ENCODE results near the gene IQSEC3. TPM values are rescaled to one million over a fixed set of nuclear protein-coding genes. Genes with fewer than 3 reads are reported as not detected.
"Not testable (repeated sequence)": the region's sequence is repeated elsewhere in the genome, so short reads cannot be mapped to it uniquely, and the experiment has no call there.

IQSEC3 gene
- polyA plus RNA-seq (2013, experiment 1 of 2; ENCODE audit: insufficient read length), result 0.35 TPM
- 0.57 TPM for polyA plus RNA-seq (2013, experiment 2 of 2; ENCODE audit: insufficient read length)

DNA sequence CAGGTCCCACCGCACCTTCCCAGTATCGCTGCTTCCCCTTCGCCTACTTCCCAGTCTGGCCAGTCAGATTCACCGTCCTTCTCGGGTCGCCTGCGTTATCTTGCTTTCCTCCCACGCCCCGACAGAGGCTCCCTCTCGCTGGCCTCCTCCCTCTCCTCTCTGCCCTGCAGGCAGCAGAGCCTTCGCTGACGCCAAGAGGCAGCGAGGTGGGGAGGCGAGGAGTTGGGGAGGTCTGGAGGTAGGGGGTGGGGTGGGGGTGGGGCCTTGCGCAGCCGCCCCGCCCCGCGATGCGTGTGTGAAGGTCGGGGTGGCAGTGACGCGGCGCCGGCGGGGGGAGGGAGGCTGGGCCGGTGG is at the start of gene IQSEC3:
IQSEC3 (plus strand) TSS at position 340 of the 354 bp plus-strand sequence. CDS start 116 bp downstream, outside the sequence.
- DNase-seq, result not testable (repeated sequence)

GRCh38 chr12:17370-18340 is 48.9 kb upstream of the IQSEC3 start:
- not testable (repeated sequence) for DNase-seq

DNA sequence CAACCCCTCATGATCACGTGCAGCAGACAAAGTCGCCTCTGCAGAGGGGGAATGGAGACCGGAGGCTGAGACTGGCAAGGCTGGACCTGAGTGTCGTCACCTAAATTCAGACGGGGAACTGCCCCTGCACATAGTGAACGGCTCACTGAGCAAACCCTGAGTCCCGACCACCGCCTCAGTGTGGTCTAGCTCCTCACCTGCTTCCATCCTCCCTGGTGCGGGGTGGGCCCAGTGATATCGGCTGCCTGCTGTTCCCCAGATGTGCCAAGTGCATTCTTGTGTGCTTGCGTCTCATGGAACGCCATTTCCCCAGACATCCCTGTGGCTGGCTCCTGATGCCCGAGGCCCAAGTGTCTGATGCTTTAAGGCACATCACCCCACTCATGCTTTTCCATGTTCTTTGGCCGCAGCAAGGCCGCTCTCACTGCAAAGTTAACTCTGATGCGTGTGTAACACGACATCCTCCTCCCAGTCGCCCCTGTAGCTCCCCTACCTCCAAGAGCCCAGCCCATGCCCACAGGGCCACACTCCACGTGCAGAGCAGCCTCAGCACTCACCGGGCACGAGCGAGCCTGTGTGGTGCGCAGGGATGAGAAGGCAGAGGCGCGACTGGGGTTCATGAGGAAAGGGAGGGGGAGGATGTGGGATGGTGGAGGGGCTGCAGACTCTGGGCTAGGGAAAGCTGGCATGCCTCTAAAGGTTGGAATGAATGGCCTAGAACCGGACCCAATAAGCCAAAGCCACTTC is 47.6 kb upstream of the IQSEC3 start:
- not testable (repeated sequence) for DNase-seq

- DNase-seq, result not testable (repeated sequence)
Measured at GRCh38 chr12:19906-20305, 46.7 kb upstream of the IQSEC3 start.

DNA sequence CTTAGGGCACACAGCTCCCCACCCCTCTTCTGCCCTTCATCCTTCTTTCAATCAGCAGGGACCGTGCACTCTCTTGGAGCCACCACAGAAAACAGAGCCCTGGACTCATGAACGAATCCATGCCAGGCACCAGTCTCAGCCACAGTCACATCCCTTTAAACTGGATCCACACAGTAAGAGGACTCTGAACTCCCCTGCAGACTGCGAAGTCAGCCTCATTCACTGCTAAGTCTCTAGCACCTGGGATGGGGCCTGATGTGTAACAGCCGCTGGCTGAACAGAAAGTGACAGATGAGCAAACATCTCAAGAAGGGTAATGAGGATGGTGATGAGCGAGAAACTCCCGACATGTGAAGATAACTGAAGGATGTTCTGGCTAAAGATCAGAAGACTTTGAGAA is 45.8 kb upstream of the IQSEC3 start:
- DNase-seq, result no peak

DNA sequence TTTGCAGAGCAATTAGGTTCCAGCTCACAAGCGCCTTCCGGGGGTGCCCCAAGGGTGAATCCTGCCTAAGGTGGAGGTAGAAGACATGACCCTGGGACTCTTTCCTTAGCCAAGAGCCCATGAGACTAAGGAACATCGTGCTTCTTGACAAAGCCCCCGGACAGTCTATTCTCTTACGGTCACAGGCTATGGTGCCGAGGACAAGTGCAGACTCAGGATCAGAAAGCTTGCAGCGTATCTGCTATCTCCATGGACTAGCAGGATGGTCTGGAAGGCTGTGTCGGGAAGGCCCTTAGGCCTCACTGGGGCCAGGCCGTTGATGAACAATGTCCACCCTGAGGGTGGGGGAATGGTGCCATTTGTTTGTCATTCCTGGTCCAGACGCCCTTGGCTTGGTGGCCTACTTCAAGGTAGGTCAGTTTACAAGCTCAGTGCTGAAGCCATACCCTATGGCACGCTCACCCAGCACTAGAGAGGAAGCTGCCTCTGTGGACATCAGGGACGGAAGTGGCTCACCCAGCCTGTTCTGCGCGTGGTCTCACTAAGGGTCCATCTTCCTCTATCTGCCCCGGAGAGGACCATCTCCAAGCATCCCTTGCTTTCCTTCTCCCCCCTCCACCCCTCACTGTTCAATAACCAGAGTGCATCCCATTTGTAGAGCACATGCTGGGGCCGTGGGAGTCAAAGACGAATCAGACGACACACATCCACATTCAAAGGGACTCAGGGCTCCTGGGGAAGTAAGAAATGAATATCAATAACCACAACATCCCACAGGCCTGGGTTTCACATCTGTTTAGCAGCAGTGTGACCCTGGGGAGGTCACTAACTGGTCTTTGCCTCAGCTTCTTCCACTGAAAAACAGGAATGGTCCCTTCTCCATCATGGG is 45.0 kb upstream of the IQSEC3 start:
- DNase-seq, result no peak

GRCh38 chr12:22190-22529 is 44.4 kb upstream of the IQSEC3 start:
- no peak for DNase-seq

DNA sequence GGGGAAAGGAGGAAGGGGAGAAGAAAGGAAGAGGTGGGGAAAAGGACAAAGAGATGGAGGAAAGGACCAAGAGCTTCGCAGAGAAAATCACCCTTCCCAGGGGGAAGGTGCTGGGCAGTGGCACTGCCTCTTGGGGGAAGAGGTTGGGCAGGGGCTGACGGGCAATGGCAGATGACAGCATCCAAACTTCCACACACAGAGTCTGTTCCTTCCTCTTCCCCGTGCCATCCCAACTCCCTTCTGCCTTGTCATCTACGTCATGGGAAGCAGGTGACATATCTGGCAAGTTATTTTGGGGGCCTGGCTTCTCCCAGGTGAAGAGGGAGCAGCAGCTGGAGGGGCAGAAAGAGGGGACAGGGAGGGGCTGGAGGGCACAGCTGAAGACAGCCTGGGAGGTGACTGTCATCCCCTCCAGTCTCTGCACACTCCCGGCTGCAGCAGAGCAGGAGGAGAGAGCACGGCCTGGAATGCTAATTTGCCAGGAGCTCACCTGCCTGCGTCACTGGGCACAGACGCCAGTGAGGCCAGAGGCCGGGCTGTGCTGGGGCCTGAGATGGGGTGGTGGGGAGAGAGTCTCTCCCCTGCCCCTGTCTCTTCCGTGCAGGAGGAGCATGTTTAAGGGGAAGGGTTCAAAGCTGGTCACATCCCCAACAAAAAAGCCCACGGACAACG is 43.9 kb upstream of the IQSEC3 start:
- DNase-seq, result no peak

DNA sequence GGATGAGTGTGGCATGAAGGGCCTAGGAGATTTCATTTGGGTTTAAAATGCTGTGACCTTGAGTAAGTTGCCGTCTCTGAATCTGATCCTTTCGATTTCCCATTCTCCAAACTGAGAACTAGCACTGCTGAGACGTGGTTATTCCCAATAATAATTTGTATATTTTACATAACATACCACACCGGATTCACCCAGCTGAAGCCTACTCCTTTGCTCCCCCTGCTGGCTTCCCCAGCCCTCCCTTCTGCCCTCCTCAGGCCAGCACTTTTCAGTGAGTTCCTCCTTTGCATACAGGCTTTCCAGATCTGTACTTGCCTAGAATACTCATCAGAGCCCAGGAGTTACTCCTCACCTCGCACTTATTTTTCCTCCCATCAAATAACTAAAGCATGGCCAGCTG is 38.7 kb upstream of the IQSEC3 start:
- DNase-seq, result not testable (repeated sequence)

- not testable (repeated sequence) for DNase-seq
Measured at GRCh38 chr12:38775-39174, 27.8 kb upstream of the IQSEC3 start.

DNA sequence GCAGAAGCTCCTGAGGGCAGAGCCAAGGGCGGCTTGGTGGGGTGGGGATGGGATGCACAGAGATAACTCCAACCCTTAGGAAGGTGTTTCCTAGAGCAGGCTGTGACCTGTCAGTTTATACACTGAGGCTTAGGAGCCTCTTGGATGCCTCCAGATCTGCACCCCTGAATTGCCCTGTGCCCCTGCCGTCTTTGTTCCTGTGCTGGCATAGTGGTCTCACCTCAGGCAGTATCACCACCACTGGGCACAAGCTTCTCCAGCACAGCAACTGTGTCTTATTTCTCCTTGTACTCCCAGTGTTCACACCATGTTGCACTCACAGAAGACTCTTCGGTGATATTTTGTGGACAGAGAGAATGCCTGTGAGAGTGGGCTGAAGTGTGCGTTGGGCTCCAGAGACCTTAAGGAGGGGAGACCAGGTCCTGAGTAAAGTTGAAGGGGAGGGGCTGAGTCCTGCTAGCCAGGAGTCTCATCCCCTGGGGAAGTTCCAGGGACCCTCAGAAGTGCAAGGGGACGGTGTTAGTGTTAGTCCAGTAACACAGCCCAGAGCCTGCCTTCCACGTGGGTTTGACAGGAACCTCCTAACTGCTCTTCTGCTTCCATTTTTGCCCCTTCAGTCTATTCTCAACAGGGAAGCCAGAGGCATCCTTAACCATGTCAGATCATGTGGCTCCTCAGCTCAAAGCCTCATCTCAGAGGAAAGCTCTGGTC is 26.9 kb upstream of the IQSEC3 start:
- not testable (repeated sequence) for DNase-seq

DNA sequence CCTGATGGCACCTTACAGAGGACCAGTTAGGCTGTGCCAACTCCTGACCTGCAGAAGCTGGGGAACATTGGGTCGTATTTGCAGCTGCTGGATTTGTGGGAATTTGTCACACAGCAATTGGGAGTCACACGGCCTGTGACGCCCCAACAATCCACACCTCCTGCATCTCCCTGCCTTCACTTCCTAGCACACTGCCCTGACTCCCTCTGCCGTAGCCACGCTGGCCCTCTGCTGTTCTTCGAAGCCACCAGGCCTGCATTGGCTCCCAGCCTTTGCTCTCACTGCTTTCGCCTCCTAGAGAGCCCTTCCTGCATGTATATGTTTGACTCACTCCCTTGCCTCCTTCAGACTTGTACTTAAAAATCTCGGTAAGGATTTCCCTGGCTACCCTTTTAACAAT is 22.2 kb upstream of the IQSEC3 start:
- not testable (repeated sequence) for DNase-seq

GRCh38 chr12:45235-45990 is 21.2 kb upstream of the IQSEC3 start:
- not testable (repeated sequence) for DNase-seq

DNA sequence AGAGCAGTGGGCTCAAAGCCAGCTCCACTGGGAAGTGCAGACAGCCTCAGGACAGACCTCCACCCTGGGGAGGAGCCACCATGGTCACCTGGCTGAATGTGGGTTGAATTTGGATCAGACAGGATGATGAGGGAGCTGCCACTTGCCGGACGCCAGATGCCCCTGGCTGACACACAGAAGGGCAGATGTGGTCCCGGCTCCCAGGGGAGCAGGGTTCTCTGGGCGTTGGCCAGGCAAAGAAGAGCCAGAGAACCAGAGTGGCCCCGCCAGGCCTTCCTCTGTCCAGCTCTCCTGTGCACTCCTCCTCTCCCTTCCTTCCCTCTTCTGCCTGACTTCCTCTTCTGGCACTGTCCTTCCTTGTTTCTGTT is 20.6 kb upstream of the IQSEC3 start:
- DNase-seq, result not testable (repeated sequence)

- not testable (repeated sequence) for DNase-seq
Measured at GRCh38 chr12:46542-46941, 20.0 kb upstream of the IQSEC3 start.

DNA sequence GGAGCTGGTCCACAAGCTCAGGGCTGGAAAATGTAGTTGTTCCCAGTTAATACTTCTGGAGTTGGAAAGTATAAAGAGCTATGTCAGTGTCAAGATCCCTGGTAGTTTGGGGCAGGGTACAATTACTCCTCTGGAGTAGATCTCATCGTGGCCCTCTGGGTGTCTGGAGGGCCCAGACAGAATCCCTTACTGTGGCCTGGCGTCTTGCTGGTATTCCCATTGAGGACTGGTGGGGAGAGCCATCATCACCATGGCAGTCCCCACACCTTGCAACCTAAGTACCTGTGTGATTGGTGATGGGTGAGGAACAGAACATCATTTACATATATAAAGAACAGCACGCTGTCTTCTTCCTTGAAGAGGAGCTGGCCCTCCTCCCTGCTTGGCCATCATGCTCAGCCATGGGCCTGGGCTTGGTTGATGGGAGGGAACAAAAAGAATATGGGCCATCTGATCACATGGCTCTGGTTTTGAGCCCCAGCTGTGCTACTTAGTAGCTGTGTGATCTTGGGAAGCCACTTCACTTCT is 18.8 kb upstream of the IQSEC3 start:
- DNase-seq, result not testable (repeated sequence)

DNA sequence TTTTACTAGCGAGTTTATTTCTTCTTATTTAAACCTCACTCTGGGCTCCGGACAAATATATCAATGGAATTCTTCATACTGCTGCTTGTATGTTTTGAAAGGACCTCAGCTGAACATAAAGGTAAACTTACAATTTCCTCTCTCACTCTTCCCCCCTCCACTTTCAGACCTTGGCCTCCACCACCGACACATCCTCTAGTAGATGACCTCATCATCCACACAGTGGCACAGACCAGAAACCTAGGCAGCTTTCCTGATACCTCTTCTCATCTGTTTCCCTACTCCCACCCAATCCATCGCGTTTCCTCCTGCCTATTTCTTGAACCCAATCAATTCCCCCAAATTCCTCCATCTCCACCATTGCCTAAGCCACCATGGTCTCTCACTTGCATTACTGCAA is 17.4 kb upstream of the IQSEC3 start:
- DNase-seq, result not testable (repeated sequence)

GRCh38 chr12:51087-51486 is 15.5 kb upstream of the IQSEC3 start:
- not testable (repeated sequence) for DNase-seq

- DNase-seq, result not testable (repeated sequence)
Measured at GRCh38 chr12:51962-52361, 14.6 kb upstream of the IQSEC3 start.
